H1 (cell line): ENCODE results near the gene RAP1A. TPM values are rescaled to one million over a fixed set of nuclear protein-coding genes. Genes with fewer than 3 reads are reported as not detected.

Experiments used
- CTCF ChIA-PET: fragments of 300-600 bp; sonication (Branson Sonifier 250); formaldehyde crosslinking; loops from one replicate; lab custom pipeline; 2021; ENCODE audit not compliant: partially characterized antibody; lab: Charles Lee
- POLR2A ChIA-PET: fragments of 300-600 bp; sonication (Branson Sonifier 250); formaldehyde crosslinking; loops from one replicate; lab custom pipeline; 2021; ENCODE audit warnings: inconsistent platforms; ENCODE audit not compliant: partially characterized antibody; lab: Charles Lee
- DNase-seq, 2 experiments: peaks; one replicate each; pipeline versions ENCODE4 v3.0.0 to v3.0.0-alpha.2; 2010 to 2022; ENCODE audit warnings: low spot score in 2 of 2, low read depth in 1 of 2, mixed read lengths in 1 of 2
- FAIRE-seq: peaks from 2 replicates; lab custom pipeline; 2011; peaks lifted over from hg19 to GRCh38; lab: Jason Lieb, UNC
- H2AFZ ChIP-seq: 2 replicates; pipeline ENCODE4 v1.8.1; 2012; ENCODE audit warnings: low read length, inconsistent platforms
- H2AK5ac ChIP-seq: 2 replicates; pipeline ENCODE4 v1.6.1; 2013; ENCODE audit warnings: low read depth, low read length
- H2BK120ac ChIP-seq: replicated peaks from 2 replicates; pipeline ENCODE3; 2013; ENCODE audit warnings: low read depth, low read length, inconsistent platforms
- H2BK12ac ChIP-seq: 2 replicates; pipeline ENCODE4 v1.6.1; 2013; ENCODE audit warnings: low read depth, low read length
- H2BK15ac ChIP-seq: 2 replicates; pipeline ENCODE4 v1.6.1; 2013; ENCODE audit warnings: low read length
- H2BK20ac ChIP-seq: 2 replicates; pipeline ENCODE4 v1.6.1; 2013; ENCODE audit warnings: low read length
- H2BK5ac ChIP-seq: 2 replicates; pipeline ENCODE4 v1.6.1; 2013; ENCODE audit warnings: low read depth, low read length
- H3K14ac ChIP-seq: 2 replicates; pipeline ENCODE4 v1.6.1; 2013; ENCODE audit warnings: inconsistent platforms; ENCODE audit not compliant: insufficient read length
- H3K18ac ChIP-seq: 2 replicates; pipeline ENCODE4 v1.6.1; 2013; ENCODE audit warnings: low read length; ENCODE audit errors: extremely low read depth
- H3K23ac ChIP-seq: 2 replicates; pipeline ENCODE4 v1.6.1; 2013; ENCODE audit warnings: inconsistent platforms; ENCODE audit not compliant: insufficient read length
- H3K23me2 ChIP-seq: 2 replicates; pipeline ENCODE4 v1.6.1; 2013; ENCODE audit warnings: low read depth, low read length
- H3K27ac ChIP-seq: 2 replicates; pipeline ENCODE4 v1.6.1; 2011; ENCODE audit warnings: low read depth, low read length, inconsistent platforms
- H3K27me3 ChIP-seq, 4 experiments: replicated peaks in 1 of 4; 1 replicate in 1 of 4; 2 replicates in 3 of 4; pipeline versions ENCODE4 v1.6.1 to v1.8.1; 2011 to 2013; ENCODE audit warnings: low read length in 3 of 4, mild to moderate bottlenecking in 3 of 4, inconsistent platforms in 2 of 4, mixed read lengths in 2 of 4, moderate library complexity in 1 of 4; ENCODE audit not compliant: control insufficient read depth in 3 of 4, insufficient read depth in 3 of 4; ENCODE audit errors: extremely low read depth in 1 of 4
- H3K36me3 ChIP-seq, 4 experiments: 2 replicates each; pipeline versions ENCODE4 v1.6.1 to v1.8.1; 2011 to 2013; ENCODE audit warnings: mild to moderate bottlenecking in 4 of 4, low read length in 3 of 4, moderate library complexity in 2 of 4, control low read depth in 1 of 4, inconsistent platforms in 1 of 4; ENCODE audit not compliant: insufficient read depth in 4 of 4, control insufficient read depth in 2 of 4
- H3K4ac ChIP-seq: replicated peaks from 2 replicates; pipeline ENCODE3; 2013; ENCODE audit warnings: low read length, low read depth, mixed read lengths, inconsistent platforms; ENCODE audit not compliant: insufficient read length
- H3K4me1 ChIP-seq, 4 experiments: replicated peaks in 1 of 4; 1 replicate in 1 of 4; 2 replicates in 3 of 4; pipeline versions ENCODE4 v1.6.1 to v1.8.1; 2011 to 2013; ENCODE audit warnings: low read length in 3 of 4, inconsistent platforms in 2 of 4, mixed read lengths in 1 of 4; ENCODE audit not compliant: insufficient read depth in 4 of 4, control insufficient read depth in 3 of 4
- H3K4me2 ChIP-seq, 2 experiments: 2 replicates each; pipeline versions ENCODE4 v1.6.1 to v1.8.1; 2011 to 2013; ENCODE audit warnings: low read depth in 2 of 2, low read length in 2 of 2, control low read depth in 1 of 2, inconsistent platforms in 1 of 2, mild to moderate bottlenecking in 1 of 2; ENCODE audit not compliant: insufficient read depth in 1 of 2
- H3K4me3 ChIP-seq, 4 experiments: fragments of 200-600, 300-600 bp in 1 of 4; sonication (generic), shearing (Covaris generic), sonication (Bioruptor Twin) in 1 of 4; 2 replicates each; pipeline versions ENCODE4 v1.5.1 to v1.8.1; 2011 to 2016; ENCODE audit warnings: low read length in 4 of 4, low read depth in 3 of 4, control low read depth in 2 of 4, inconsistent platforms in 2 of 4, mild to moderate bottlenecking in 2 of 4, mixed read lengths in 1 of 4, moderate library complexity in 1 of 4; ENCODE audit not compliant: insufficient read depth in 2 of 4; ENCODE audit errors: extremely low read depth in 1 of 4
- H3K56ac ChIP-seq: replicated peaks from 2 replicates; pipeline ENCODE3; 2013; ENCODE audit warnings: low read depth, mild to moderate bottlenecking, mixed read lengths, low read length, inconsistent platforms; ENCODE audit not compliant: insufficient read length
- H3K79me1 ChIP-seq: 2 replicates; pipeline ENCODE4 v1.6.1; 2013; ENCODE audit warnings: low read depth, low read length, control low read depth
- H3K79me2 ChIP-seq, 2 experiments: 2 replicates each; pipeline versions ENCODE4 v1.6.1 to v1.8.1; 2012 to 2013; ENCODE audit warnings: low read length in 2 of 2, mild to moderate bottlenecking in 2 of 2, inconsistent platforms in 1 of 2; ENCODE audit not compliant: insufficient read depth in 2 of 2, control insufficient read depth in 1 of 2
- H3K9ac ChIP-seq, 4 experiments: replicated peaks in 1 of 4; 1 replicate in 1 of 4; 2 replicates in 3 of 4; pipeline versions ENCODE4 v1.6.1 to v1.8.1; 2011 to 2013; ENCODE audit warnings: low read depth in 3 of 4, low read length in 3 of 4, control low read depth in 2 of 4, mild to moderate bottlenecking in 2 of 4, moderate library complexity in 2 of 4, inconsistent platforms in 1 of 4; ENCODE audit errors: extremely low read depth in 1 of 4
- H3K9me3 ChIP-seq, 2 experiments: 2 replicates each; pipeline versions ENCODE4 v1.6.1 to v1.8.1; 2012 to 2013; ENCODE audit warnings: mild to moderate bottlenecking in 2 of 2, moderate library complexity in 2 of 2, control low read depth in 1 of 2, inconsistent platforms in 1 of 2, low read depth in 1 of 2, low read length in 1 of 2, mixed read lengths in 1 of 2; ENCODE audit not compliant: insufficient read depth in 2 of 2
- H4K20me1 ChIP-seq, 2 experiments: replicated peaks in 1 of 2; 2 replicates each; pipeline versions ENCODE3 to v1.8.1; 2011 to 2013; ENCODE audit warnings: inconsistent platforms in 2 of 2, low read length in 2 of 2, mild to moderate bottlenecking in 1 of 2; ENCODE audit not compliant: insufficient read depth in 2 of 2, control insufficient read depth in 1 of 2
- H4K5ac ChIP-seq: 2 replicates; pipeline ENCODE4 v1.6.1; 2013; ENCODE audit warnings: low read length, low read depth, mixed read lengths, inconsistent platforms; ENCODE audit not compliant: insufficient read length
- H4K8ac ChIP-seq: 2 replicates; pipeline ENCODE4 v1.8.0; 2013; ENCODE audit warnings: mild to moderate bottlenecking, moderate library complexity, low read length, inconsistent platforms; ENCODE audit not compliant: insufficient read depth; ENCODE audit errors: extremely low read depth
- H4K91ac ChIP-seq: replicated peaks from 2 replicates; pipeline ENCODE3; 2013; ENCODE audit warnings: low read length, mixed read lengths, inconsistent platforms; ENCODE audit not compliant: insufficient read length
- BCL11A ChIP-seq, 2 experiments: IDR thresholded peaks; one replicate each; pipeline ENCODE4 v1.6.1; 2011; ENCODE audit warnings: low read depth in 2 of 2, low read length in 2 of 2, mild to moderate bottlenecking in 2 of 2
- HDAC2 ChIP-seq, 2 experiments: fragments of 300-600 bp in 1 of 2; sonication (generic) in 1 of 2; IDR thresholded peaks; 2 replicates each; pipeline ENCODE4 v1.6.1; 2011 to 2012; ENCODE audit warnings: low read depth in 2 of 2, low read length in 2 of 2, mild to moderate bottlenecking in 2 of 2, moderate library complexity in 2 of 2, borderline replicate concordance in 1 of 2, inconsistent platforms in 1 of 2
- KDM1A ChIP-seq: fragments of 200-600, 300-600 bp; sonication (generic); IDR thresholded peaks from 2 replicates; pipeline ENCODE4 v1.7.1; 2016; ENCODE audit warnings: mild to moderate bottlenecking, low read length, borderline replicate concordance
- POLR2A ChIP-seq, 2 experiments: IDR thresholded peaks; 1 replicate in 1 of 2; 2 replicates in 1 of 2; pipeline ENCODE4 v1.6.1; 2011; ENCODE audit warnings: low read depth in 2 of 2, low read length in 2 of 2, mild to moderate bottlenecking in 2 of 2; ENCODE audit errors: control extremely low read depth in 1 of 2
- POLR2AphosphoS5 ChIP-seq: IDR thresholded peaks from 2 replicates; pipeline ENCODE4 v1.6.1; 2011; ENCODE audit warnings: low read depth, low read length
- POU5F1 ChIP-seq: IDR thresholded peaks from 2 replicates; pipeline ENCODE4 v1.6.1; 2011; ENCODE audit warnings: low read depth, mild to moderate bottlenecking, low read length, moderate library complexity
- SAP30 ChIP-seq: fragments of 300-600 bp; sonication (generic); IDR thresholded peaks from 2 replicates; pipeline ENCODE4 v1.7.1; 2012; ENCODE audit warnings: low read length, moderate library complexity, mild to moderate bottlenecking, inconsistent platforms; ENCODE audit not compliant: insufficient read depth, insufficient replicate concordance
- WGBS, 2 experiments: shearing (Covaris generic) in 1 of 2; methylation state at CpG; one replicate each; pipeline versions ENCODE4 v1.1.6 to v1.1.7; 2013 to 2015; ENCODE audit warnings: low lambda C conversion rate in 2 of 2, mixed read lengths in 2 of 2, inconsistent platforms in 1 of 2, low coverage in 1 of 2, missing lambda C conversion rate in 1 of 2; ENCODE audit not compliant: insufficient replicate concordance in 2 of 2, insufficient coverage in 1 of 2, insufficient read length in 1 of 2; ENCODE audit errors: extremely low coverage in 1 of 2, missing lambda C conversion rate in 1 of 2; 5-methylcytosine and 5-hydroxymethylcytosine counted together
- polyA plus RNA-seq, 7 experiments: library from polyadenylated mRNA; depleted of rRNA in 3 of 7; stranded (reverse) in 5 of 7; unstranded in 2 of 7; fragments of >200 nt in 5 of 7; fragments of 200-250 nt in 2 of 7; gene quantifications; 1 replicate in 5 of 7; 2 replicates in 1 of 7; 4 replicates in 1 of 7; pipeline versions ENCODE4 v1.2.1 to v1.2.3, GENCODE V29; 2011 to 2013; ENCODE audit warnings: missing spikeins in 2 of 7, mixed read lengths in 2 of 7
- total RNA-seq: library from RNA; stranded (reverse); fragmentation: NEBNext Ultra II Directional; extraction: Animal tissue kit (Norgen Biotek cat#: 25700); gene quantifications from 2 replicates; pipeline ENCODE4 v1.2.1, GENCODE V29; 2021

RAP1A gene
- total and polyA plus RNA-seq, 2 of the 8 experiments (the other 6 are each of a cell fraction or from before 2014, with no cell fraction given) = 10.9 to 35.8 TPM

DNA sequence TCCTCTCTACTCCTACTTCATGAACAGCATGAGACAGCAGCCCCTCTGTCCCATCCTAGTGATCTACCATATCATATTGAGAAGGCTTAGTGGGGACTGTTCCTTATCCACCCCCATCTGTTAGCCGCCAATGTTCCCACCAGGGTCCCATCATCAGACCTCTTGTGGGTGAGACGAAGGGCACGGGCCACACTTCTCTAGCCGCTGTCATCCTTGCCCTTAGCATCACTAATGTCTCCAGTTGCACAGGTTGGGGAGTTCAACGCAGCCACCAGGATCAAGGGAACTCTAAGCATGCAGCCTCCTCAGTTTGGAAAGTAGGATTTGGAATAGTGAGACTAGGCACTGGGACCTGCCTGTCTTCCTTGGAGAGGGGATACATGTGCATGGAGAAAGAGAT is 99.5 kb downstream of the RAP1A start:
- Histone ChIP-seq H3K9ac (no peak overlapping the region), H2BK20ac (no peak overlapping the region), H3K18ac (no peak overlapping the region), H2BK15ac (no peak overlapping the region), H3K14ac (no peak overlapping the region), H3K4me1 (peaks cover 2 to 14% (median 10%) of the 10 kb centered on the region in 4 experiments; a peak in 5 of 7 replicates), H3K4me2 (no peak overlapping the region), H3K79me1 (no peaks in the 10 kb centered on the region), H2AFZ (no peak overlapping the region), H3K9me3 (no peaks in the 10 kb centered on the region), H4K5ac (no peak overlapping the region), H3K79me2 (no peaks in the 10 kb centered on the region), H3K4ac (no peak overlapping the region), H2AK5ac (no peak overlapping the region), H4K20me1 (peaks cover 0 to 1% of the 10 kb centered on the region in 2 experiments), H3K23me2 (no peaks in the 10 kb centered on the region; the same call in 1 of the 2 replicates), H3K27me3 (no peaks in the 10 kb centered on the region), H2BK120ac (no peak overlapping the region), H3K27ac (no peak overlapping the region), H3K23ac (no peak overlapping the region), H3K36me3 (no peaks in the 10 kb centered on the region), H4K91ac (no peak overlapping the region), H3K56ac (no peak overlapping the region), H2BK5ac (no peak overlapping the region), H2BK12ac (no peak overlapping the region), H3K4me3 (no peak overlapping the region), H4K8ac (no peak overlapping the region)
- FAIRE-seq = no peak
- POLR2A ChIA-PET = interaction anchor here (18.0 kb wide), 1 partner anchor 18 kb away, joined by 343 read pairs; the partner anchor contains the start of gene INKA2
- CTCF ChIA-PET = interaction anchor here (42.0 kb wide), 1 partner anchor 25 kb away, joined by 1070 read pairs; the partner anchor contains the start of genes DDX20 and INKA2
- WGBS, 2 experiments = 90% methylated on average over 5 of the region's 5 CpGs; no CpG with 5 or more reads in 1 of the 2 experiments
- TF ChIP-seq POLR2A (IDR thresholded peaks at IDR 0.05; ENCODE audit: control extremely low read depth in 1 of 2, low read depth in 2 of 2, low read length in 2 of 2) (no peak), BCL11A (IDR thresholded peaks at IDR 0.05; ENCODE audit: low read depth in 2 of 2, low read length in 2 of 2) (no peak), SAP30 (no peak), POU5F1 (no peak), POLR2AphosphoS5 (no peak), HDAC2 (IDR thresholded peaks at IDR 0.05; ENCODE audit: borderline replicate concordance in 1 of 2, low read depth in 2 of 2, low read length in 2 of 2) (no peak), KDM1A (no peak)
- no peak for DNase-seq
